Vagina (tissue), 2 donors: ENCODE data around the gene DPYD.

Experiments used
- POLR2A ChIP-seq, 2 donors: fragments of 450-650 bp; IDR thresholded peaks; one replicate each; pipeline ENCODE4 v1.6.1; 2017; ENCODE audit warnings: antibody characterized with exemption in 2 of 2, mild to moderate bottlenecking in 2 of 2, moderate library complexity in 2 of 2
- POLR2AphosphoS5 ChIP-seq, 2 donors: sonication (generic); formaldehyde crosslinking; IDR thresholded peaks; one replicate each; pipeline ENCODE4 v1.9.0; 2017; ENCODE audit warnings: antibody characterized with exemption in 2 of 2, mild to moderate bottlenecking in 2 of 2, low read depth in 1 of 2; ENCODE audit not compliant: insufficient read depth in 1 of 2
- TF ChIP-seq, protein P1 (sequence below), 3 experiments: fragments of 450-650 bp in 2 of 3; fragments of 200-600 bp in 1 of 3; sonication (generic) in 1 of 3; IDR thresholded peaks; one replicate each; pipeline ENCODE4 v1.5.1; 2017 to 2019; ENCODE audit warnings: antibody characterized with exemption in 3 of 3, mild to moderate bottlenecking in 2 of 3, moderate library complexity in 2 of 3

DNA sequence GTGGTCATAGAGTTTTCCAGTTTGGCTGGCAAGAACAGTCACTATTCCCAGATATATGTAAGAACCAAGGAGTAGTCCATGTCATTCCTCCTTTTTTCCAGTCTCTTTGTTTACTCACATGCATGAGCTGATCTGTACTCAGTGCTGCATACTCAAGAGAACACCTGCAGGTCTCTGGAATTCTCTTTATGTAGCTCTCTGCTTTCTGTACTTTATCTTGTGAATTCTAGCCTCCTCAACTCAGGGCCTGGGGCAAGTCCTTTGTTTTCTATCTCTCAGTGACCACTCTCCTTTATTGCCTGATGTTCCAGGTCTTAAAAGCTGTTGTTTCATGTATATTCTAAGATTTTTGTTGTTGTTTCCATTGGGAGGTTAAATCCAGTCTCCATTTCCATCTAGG lies 478.9 kb downstream of the DPYD start:
- TF ChIP-seq, protein P1, sequence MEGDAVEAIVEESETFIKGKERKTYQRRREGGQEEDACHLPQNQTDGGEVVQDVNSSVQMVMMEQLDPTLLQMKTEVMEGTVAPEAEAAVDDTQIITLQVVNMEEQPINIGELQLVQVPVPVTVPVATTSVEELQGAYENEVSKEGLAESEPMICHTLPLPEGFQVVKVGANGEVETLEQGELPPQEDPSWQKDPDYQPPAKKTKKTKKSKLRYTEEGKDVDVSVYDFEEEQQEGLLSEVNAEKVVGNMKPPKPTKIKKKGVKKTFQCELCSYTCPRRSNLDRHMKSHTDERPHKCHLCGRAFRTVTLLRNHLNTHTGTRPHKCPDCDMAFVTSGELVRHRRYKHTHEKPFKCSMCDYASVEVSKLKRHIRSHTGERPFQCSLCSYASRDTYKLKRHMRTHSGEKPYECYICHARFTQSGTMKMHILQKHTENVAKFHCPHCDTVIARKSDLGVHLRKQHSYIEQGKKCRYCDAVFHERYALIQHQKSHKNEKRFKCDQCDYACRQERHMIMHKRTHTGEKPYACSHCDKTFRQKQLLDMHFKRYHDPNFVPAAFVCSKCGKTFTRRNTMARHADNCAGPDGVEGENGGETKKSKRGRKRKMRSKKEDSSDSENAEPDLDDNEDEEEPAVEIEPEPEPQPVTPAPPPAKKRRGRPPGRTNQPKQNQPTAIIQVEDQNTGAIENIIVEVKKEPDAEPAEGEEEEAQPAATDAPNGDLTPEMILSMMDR (IDR thresholded peaks at IDR 0.05) = no peak
- no peak for TF ChIP-seq POLR2AphosphoS5 (IDR thresholded peaks at IDR 0.05; ENCODE audit: insufficient read depth in 1 of 2, low read depth in 1 of 2)
- TF ChIP-seq POLR2A (IDR thresholded peaks at IDR 0.05) = no peak
